Nephron progenitor cell (in vitro differentiated cells): ENCODE data around the gene ANKRD16.
A peak's percentile ranks its signal among the peaks of the same experiment; 100 is the strongest.
"Not testable (repeated sequence)": the region's sequence is repeated elsewhere in the genome, so short reads cannot be mapped to it uniquely, and the experiment has no call there.

Experiments used
- DNase-seq: peaks from one replicate; pipeline ENCODE4 v3.0.0; 2021
- H3K27ac Mint-ChIP-seq: 2 replicates; pipeline ENCODE4 v1.8.0; 2021; ENCODE audit warnings: mild to moderate bottlenecking, moderate library complexity, mixed read lengths
- H3K27me3 Mint-ChIP-seq: 2 replicates; pipeline ENCODE4 v1.8.0; 2021; ENCODE audit warnings: mild to moderate bottlenecking, low read depth, mixed read lengths; ENCODE audit not compliant: poor library complexity
- H3K36me3 Mint-ChIP-seq: 2 replicates; pipeline ENCODE4 v1.8.0; 2021; ENCODE audit warnings: low read depth, mixed read lengths
- H3K4me1 Mint-ChIP-seq: 2 replicates; pipeline ENCODE4 v1.8.0; 2021; ENCODE audit warnings: mixed read lengths
- H3K4me3 Mint-ChIP-seq: 2 replicates; pipeline ENCODE4 v1.8.0; 2021; ENCODE audit warnings: mild to moderate bottlenecking, moderate library complexity, mixed read lengths
- H3K9me3 Mint-ChIP-seq: 2 replicates; pipeline ENCODE4 v1.8.0; 2021; ENCODE audit warnings: mild to moderate bottlenecking, moderate library complexity, mixed read lengths
- CTCF ChIP-seq: fragments of 200-600 bp; sonication (generic); IDR thresholded peaks from 2 replicates; pipeline ENCODE4 v1.5.0; 2021; ENCODE audit warnings: antibody characterized with exemption

The ANKRD16 gene

GRCh38 chr10:5862360-5862961, 27.2 kb downstream of the ANKRD16 start:
- H3K9me3 Mint-ChIP-seq: peaks cover 15% of the 10 kb centered on the region
- H3K27ac Mint-ChIP-seq: no peak overlapping the region
- no peak overlapping the region for H3K4me3 Mint-ChIP-seq
- no peak for DNase-seq
- peaks cover 59% of the 10 kb centered on the region for H3K36me3 Mint-ChIP-seq
- peaks cover 6% of the 10 kb centered on the region for H3K27me3 Mint-ChIP-seq
- H3K4me1 Mint-ChIP-seq: peaks cover 7% of the 10 kb centered on the region
- no peak for TF ChIP-seq CTCF

- no peak overlapping the region for H3K4me3 Mint-ChIP-seq
- DNase-seq: no peak
- H3K27me3 Mint-ChIP-seq: peaks cover 7% of the 10 kb centered on the region
- no peak for TF ChIP-seq CTCF
- peaks cover 19% of the 10 kb centered on the region for H3K4me1 Mint-ChIP-seq
- peak overlapping the region; percentile 69 for H3K27ac Mint-ChIP-seq
- peaks cover 43% of the 10 kb centered on the region for H3K36me3 Mint-ChIP-seq
- peaks cover 11% of the 10 kb centered on the region for H3K9me3 Mint-ChIP-seq
Measured at GRCh38 chr10:5860066-5860465, 29.6 kb downstream of the ANKRD16 start.

GRCh38 chr10:5858811-5859210, 30.9 kb downstream of the ANKRD16 start:
- H3K36me3 Mint-ChIP-seq: peaks cover 31% of the 10 kb centered on the region

GRCh38 chr10:5856701-5857004, 33.0 kb downstream of the ANKRD16 start:
- Mint-ChIP-seq H3K36me3 (peaks cover 11% of the 10 kb centered on the region), H3K27ac (no peak overlapping the region), H3K4me3 (no peak overlapping the region), H3K4me1 (peaks cover 22% of the 10 kb centered on the region), H3K9me3 (no peaks in the 10 kb centered on the region), H3K27me3 (peaks cover 7% of the 10 kb centered on the region)
- TF ChIP-seq CTCF: no peak
- DNase-seq: no peak

More at GRCh38 chr10:5858811-5859210, 30.9 kb downstream of the ANKRD16 start:
- no peak overlapping the region for H3K27ac Mint-ChIP-seq
- peaks cover 4% of the 10 kb centered on the region for H3K9me3 Mint-ChIP-seq
- H3K4me3 Mint-ChIP-seq: no peak overlapping the region
- no peak for TF ChIP-seq CTCF
- peaks cover 23% of the 10 kb centered on the region for H3K4me1 Mint-ChIP-seq
- H3K27me3 Mint-ChIP-seq: peaks cover 7% of the 10 kb centered on the region
- DNase-seq: no peak

- H3K27me3 Mint-ChIP-seq: peaks cover 7% of the 10 kb centered on the region
- H3K9me3 Mint-ChIP-seq: no peaks in the 10 kb centered on the region
- peak overlapping the region; percentile 46 for H3K27ac Mint-ChIP-seq
- TF ChIP-seq CTCF: no peak
- peaks cover 6% of the 10 kb centered on the region for H3K36me3 Mint-ChIP-seq
- H3K4me1 Mint-ChIP-seq: peaks cover 22% of the 10 kb centered on the region
- DNase-seq: no peak
- no peak overlapping the region for H3K4me3 Mint-ChIP-seq
Measured at GRCh38 chr10:5855979-5856700, 33.6 kb downstream of the ANKRD16 start.

GRCh38 chr10:5854131-5854475, 35.6 kb downstream of the ANKRD16 start:
- Mint-ChIP-seq H3K27ac (no peak overlapping the region), H3K36me3 (no peaks in the 10 kb centered on the region), H3K9me3 (no peaks in the 10 kb centered on the region), H3K4me1 (peaks cover 22% of the 10 kb centered on the region), H3K27me3 (peaks cover 7% of the 10 kb centered on the region), H3K4me3 (no peak overlapping the region)
- DNase-seq: no peak
- TF ChIP-seq CTCF: no peak

- H3K27me3 Mint-ChIP-seq, H3K36me3 Mint-ChIP-seq, DNase-seq, H3K4me3 Mint-ChIP-seq, H3K27ac Mint-ChIP-seq, H3K9me3 Mint-ChIP-seq: not testable (repeated sequence)
- peaks cover 33% of the 10 kb centered on the region for H3K4me1 Mint-ChIP-seq
Measured at GRCh38 chr10:5846667-5847066, 43.0 kb downstream of the ANKRD16 start.
